ENCODE data around the gene ZNF319. TPM values are rescaled to one million over a fixed set of nuclear protein-coding genes. Genes with fewer than 3 reads are reported as not detected.

The ZNF319 gene
- total RNA-seq, 3 donors from 2014 or later (not counting 1 experiment from before 2014, with no cell fraction given): 15.9 to 31.3 (median 29.3) TPM

DNA sequence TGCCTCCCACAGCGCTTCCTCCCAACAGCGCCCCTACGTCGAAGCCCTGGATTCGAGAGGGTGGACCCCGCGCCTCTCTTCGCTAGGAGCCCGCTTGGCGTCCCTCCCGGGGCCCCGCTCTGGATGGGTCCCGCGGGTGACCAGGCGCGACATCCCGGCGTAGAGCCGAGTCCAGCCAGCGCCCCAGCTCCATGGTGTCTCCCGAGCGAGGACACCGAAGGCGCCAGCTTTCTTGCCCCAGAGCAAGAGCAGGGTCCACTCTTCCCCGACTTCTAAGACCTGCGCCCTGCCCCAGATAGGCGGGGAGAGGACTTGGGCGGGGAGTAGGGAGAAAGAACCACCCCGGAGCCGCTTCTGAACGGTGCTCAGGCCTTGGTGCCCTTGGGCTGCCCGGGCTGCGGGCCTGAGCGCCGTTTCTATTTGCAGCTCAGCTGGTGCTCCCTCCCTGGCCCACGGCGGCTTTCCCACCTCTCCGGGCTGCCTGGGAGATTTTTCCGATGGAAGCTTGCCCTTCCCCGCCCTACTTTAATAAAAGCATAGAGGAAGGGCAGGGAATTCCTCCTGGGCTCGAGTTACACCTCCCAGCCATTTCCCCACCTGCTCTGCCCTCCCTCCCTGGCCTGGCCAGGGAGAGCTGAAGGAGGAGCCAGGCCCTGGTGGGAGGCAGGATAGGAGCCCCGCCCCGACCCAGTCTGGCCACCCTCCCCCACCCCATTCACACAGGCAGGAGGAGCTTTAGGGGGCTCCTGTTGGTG, 26.9 kb upstream of the ZNF319 start:
- Histone ChIP-seq H3K36me3 (ENCODE audit: control insufficient read depth, insufficient read depth, low read length) (no peaks in the 10 kb centered on the region), H3K4me3 (ENCODE audit: low read length) (no peak overlapping the region), H3K4me1 (ENCODE audit: control insufficient read depth, insufficient read depth, low read length) (peaks cover 27% of the 10 kb centered on the region), H3K9me3 (ENCODE audit: control insufficient read depth, insufficient read depth, low read length) (no peaks in the 10 kb centered on the region), H3K27me3 (ENCODE audit: control insufficient read depth, insufficient read depth, low read length) (peaks cover 10% of the 10 kb centered on the region), H3K27ac (ENCODE audit: low read length) (no peak overlapping the region)
- ATAC-seq (no peak), DNase-seq (no peak)
- TF ChIP-seq, protein P1, sequence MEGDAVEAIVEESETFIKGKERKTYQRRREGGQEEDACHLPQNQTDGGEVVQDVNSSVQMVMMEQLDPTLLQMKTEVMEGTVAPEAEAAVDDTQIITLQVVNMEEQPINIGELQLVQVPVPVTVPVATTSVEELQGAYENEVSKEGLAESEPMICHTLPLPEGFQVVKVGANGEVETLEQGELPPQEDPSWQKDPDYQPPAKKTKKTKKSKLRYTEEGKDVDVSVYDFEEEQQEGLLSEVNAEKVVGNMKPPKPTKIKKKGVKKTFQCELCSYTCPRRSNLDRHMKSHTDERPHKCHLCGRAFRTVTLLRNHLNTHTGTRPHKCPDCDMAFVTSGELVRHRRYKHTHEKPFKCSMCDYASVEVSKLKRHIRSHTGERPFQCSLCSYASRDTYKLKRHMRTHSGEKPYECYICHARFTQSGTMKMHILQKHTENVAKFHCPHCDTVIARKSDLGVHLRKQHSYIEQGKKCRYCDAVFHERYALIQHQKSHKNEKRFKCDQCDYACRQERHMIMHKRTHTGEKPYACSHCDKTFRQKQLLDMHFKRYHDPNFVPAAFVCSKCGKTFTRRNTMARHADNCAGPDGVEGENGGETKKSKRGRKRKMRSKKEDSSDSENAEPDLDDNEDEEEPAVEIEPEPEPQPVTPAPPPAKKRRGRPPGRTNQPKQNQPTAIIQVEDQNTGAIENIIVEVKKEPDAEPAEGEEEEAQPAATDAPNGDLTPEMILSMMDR (IDR thresholded peaks at IDR 0.05): no peak
- peaks cover 14 to 19% of the 10 kb centered on the region in 2 donors for H3K27me3 Mint-ChIP-seq (ENCODE audit: low read depth in 2 of 2)
- H3K27ac Mint-ChIP-seq: no peak overlapping the region
- WGBS (ENCODE audit: insufficient coverage): 31% methylated on average over 40 of the region's 43 CpGs
- peak overlapping the region; percentile 56 for H3K4me3 Mint-ChIP-seq
- H3K36me3 Mint-ChIP-seq: no peaks in the 10 kb centered on the region
- H3K4me1 Mint-ChIP-seq: peaks cover 0 to 8% of the 10 kb centered on the region in 2 donors
- intact Hi-C loops (cut with micrococcal nuclease): loop anchor here (10.0 kb wide), 1 partner anchor 167 kb away; the partner anchor contains the start of gene CSNK2A2
- no peaks in the 10 kb centered on the region for H3K9me3 Mint-ChIP-seq

GRCh38 chr16:58026705-58027160, 26.3 kb upstream of the ZNF319 start:
- intact Hi-C loops (cut with micrococcal nuclease): loop anchor here (10.0 kb wide), 1 partner anchor 168 kb away; the partner anchor contains the start of gene CSNK2A2
- no peaks in the 10 kb centered on the region for H3K36me3 Mint-ChIP-seq
- WGBS (ENCODE audit: insufficient coverage): 2% methylated on average over 38 of the region's 38 CpGs
- peaks cover 10% of the 10 kb centered on the region for H3K27me3 ChIP-seq (ENCODE audit: control insufficient read depth, insufficient read depth, low read length)
- no peak for ATAC-seq
- H3K27ac Mint-ChIP-seq: no peak overlapping the region
- no peak overlapping the region for H3K27ac ChIP-seq (ENCODE audit: low read length)
- H3K9me3 ChIP-seq (ENCODE audit: control insufficient read depth, insufficient read depth, low read length): no peaks in the 10 kb centered on the region
- peak overlapping the region; percentile 56 for H3K4me3 Mint-ChIP-seq
- H3K4me1 Mint-ChIP-seq: peaks cover 0 to 8% of the 10 kb centered on the region in 2 donors
- peak overlapping the region; percentile 20 for H3K4me3 ChIP-seq (ENCODE audit: low read length)
- peaks cover 14 to 19% of the 10 kb centered on the region in 2 donors for H3K27me3 Mint-ChIP-seq (ENCODE audit: low read depth in 2 of 2)
- peak in 1 of 2 donors; percentile 19 for DNase-seq
- no peaks in the 10 kb centered on the region for H3K9me3 Mint-ChIP-seq
- H3K36me3 ChIP-seq (ENCODE audit: control insufficient read depth, insufficient read depth, low read length): no peaks in the 10 kb centered on the region
- TF ChIP-seq, protein P1 (IDR thresholded peaks at IDR 0.05): no peak
- peaks cover 27% of the 10 kb centered on the region for H3K4me1 ChIP-seq (ENCODE audit: control insufficient read depth, insufficient read depth, low read length)

DNA sequence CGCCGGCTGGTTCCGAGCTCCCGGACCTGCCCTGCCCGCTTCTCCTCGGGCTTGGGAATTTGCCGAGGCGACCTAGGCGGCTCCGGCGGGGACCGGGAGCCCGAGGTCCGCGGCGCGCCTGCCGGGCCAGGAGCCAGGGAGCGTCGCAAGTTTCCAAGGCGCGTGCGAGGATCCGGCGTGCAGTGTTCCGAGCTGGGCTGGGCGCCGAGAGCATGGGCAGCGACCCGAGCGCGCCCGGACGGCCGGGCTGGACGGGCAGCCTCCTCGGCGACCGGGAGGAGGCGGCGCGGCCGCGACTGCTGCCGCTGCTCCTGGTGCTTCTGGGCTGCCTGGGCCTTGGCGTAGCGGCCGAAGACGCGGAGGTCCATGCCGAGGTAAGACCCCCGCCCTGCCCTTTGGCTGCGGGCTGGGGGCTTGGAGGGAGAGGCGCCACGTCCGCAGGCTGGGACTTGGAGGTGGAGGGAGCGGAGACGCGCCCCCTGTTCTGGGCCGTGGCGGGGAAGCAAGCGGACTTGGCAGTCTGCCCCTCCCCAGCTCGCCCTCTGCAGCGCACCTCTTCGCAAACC, 25.8 kb upstream of the ZNF319 start:
- H3K9me3 Mint-ChIP-seq: no peaks in the 10 kb centered on the region
- intact Hi-C loops (cut with micrococcal nuclease): loop anchor here (10.0 kb wide), 1 partner anchor 169 kb away; the partner anchor contains the start of gene CSNK2A2
- Histone ChIP-seq H3K27me3 (ENCODE audit: control insufficient read depth, insufficient read depth, low read length) (peaks cover 10% of the 10 kb centered on the region), H3K36me3 (ENCODE audit: control insufficient read depth, insufficient read depth, low read length) (no peaks in the 10 kb centered on the region), H3K9me3 (ENCODE audit: control insufficient read depth, insufficient read depth, low read length) (no peaks in the 10 kb centered on the region), H3K27ac (ENCODE audit: low read length) (no peak overlapping the region), H3K4me1 (ENCODE audit: control insufficient read depth, insufficient read depth, low read length) (peaks cover 27% of the 10 kb centered on the region), H3K4me3 (ENCODE audit: low read length) (peak overlapping the region; percentile 20)
- ATAC-seq (peak in 2 of 3 donors; percentile 10 to 31), DNase-seq (peak in 1 of 2 donors; percentile 46)
- no peaks in the 10 kb centered on the region for H3K36me3 Mint-ChIP-seq
- TF ChIP-seq, protein P1 (IDR thresholded peaks at IDR 0.05): no peak
- H3K4me3 Mint-ChIP-seq: peak overlapping the region; percentile 56
- WGBS (ENCODE audit: insufficient coverage): under 1% methylated on average over 65 of the region's 65 CpGs
- H3K27ac Mint-ChIP-seq: no peak overlapping the region
- peaks cover 14 to 19% of the 10 kb centered on the region in 2 donors for H3K27me3 Mint-ChIP-seq (ENCODE audit: low read depth in 2 of 2)
- peaks cover 0 to 8% of the 10 kb centered on the region in 2 donors for H3K4me1 Mint-ChIP-seq

Data from natural killer cell (primary cell).